Neural cell (in vitro differentiated cells): ENCODE measurements around the gene BNC1.
A peak's percentile ranks its signal among the peaks of the same experiment; 100 is the strongest.

ENCODE experiments used
- CTCF ChIP-seq: fragments of 450-650 bp; IDR thresholded peaks from 2 replicates; pipeline ENCODE4 v1.5.1; 2014; ENCODE audit warnings: antibody characterized with exemption, mild to moderate bottlenecking, moderate library complexity; ENCODE audit not compliant: poor library complexity, severe bottlenecking
- EP300 ChIP-seq: fragments of 450-650 bp; conservative IDR thresholded peaks from 2 replicates; pipeline ENCODE4 v1.6.1; 2014; ENCODE audit warnings: antibody characterized with exemption, mild to moderate bottlenecking, moderate library complexity; ENCODE audit not compliant: poor library complexity, severe bottlenecking
- EZH2 ChIP-seq: fragments of 200-600, 300-800 bp; shearing (Covaris generic), sonication (generic); IDR thresholded peaks from 2 replicates; pipeline ENCODE4 v1.6.1; 2014; ENCODE audit warnings: antibody characterized with exemption, low read length, borderline replicate concordance, mild to moderate bottlenecking; ENCODE audit not compliant: insufficient read depth, poor library complexity, severe bottlenecking
- MXI1 ChIP-seq: fragments of 450-650 bp; conservative IDR thresholded peaks from 2 replicates; pipeline ENCODE4 v1.6.1; 2014; ENCODE audit warnings: antibody characterized with exemption, mild to moderate bottlenecking; ENCODE audit not compliant: poor library complexity, severe bottlenecking
- SMC3 ChIP-seq: fragments of 450-650 bp; conservative IDR thresholded peaks from 2 replicates; pipeline ENCODE4 v1.6.1; 2014; ENCODE audit warnings: antibody characterized with exemption, mild to moderate bottlenecking, moderate library complexity; ENCODE audit not compliant: poor library complexity

GRCh38 chr15:83208367-83208661, 76.2 kb downstream of the BNC1 start:
- TF ChIP-seq EZH2 (no peak), CTCF (peak; percentile 3), SMC3 (peak; percentile 31), EP300 (no peak), MXI1 (no peak)
